ENCODE results near the gene KCNG4. TPM values are rescaled to one million over a fixed set of nuclear protein-coding genes. Genes with fewer than 3 reads are reported as not detected.

The KCNG4 gene
- total RNA-seq, 1 experiment from 2014 or later, result not detected

DNA sequence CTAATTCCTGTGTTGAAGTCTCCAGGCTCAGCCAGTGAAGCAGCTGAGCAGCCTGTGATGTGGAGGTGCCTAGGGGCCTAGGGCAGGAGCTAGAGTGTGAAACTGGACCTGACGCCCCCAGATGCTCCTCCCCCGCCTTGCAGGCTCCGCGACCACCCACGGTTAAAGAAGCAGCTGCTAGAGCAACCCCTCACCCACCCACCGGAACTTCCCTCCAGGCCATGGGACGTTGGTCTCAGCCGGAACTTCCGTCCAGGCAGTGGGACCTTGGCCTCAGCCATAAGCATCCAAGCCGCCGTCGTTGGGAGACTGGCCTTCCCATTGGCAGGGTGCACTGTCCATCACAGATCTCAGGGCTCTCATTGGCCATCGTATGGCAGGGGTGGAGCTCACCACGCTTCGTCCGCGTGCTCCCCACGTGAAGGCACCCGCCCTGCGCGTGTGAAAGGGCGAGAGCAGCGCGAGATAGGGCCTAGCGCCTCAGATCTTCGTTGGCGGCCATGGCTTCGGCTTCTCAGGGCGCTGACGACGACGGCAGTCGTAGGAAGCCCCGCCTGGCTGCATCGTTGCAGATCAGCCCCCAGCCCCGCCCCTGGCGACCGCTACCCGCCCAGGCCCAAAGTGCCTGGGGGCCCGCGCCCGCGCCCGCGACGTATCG is 49.0 kb downstream of the KCNG4 start, which contains the start of gene ADAD2:
Gene ADAD2 (plus strand): TSS at position 427 of the 658 bp plus-strand sequence. CDS start 74 bp downstream, at position 501.
- RAD21 ChIA-PET (ENCODE audit: low non-redundant PET in 1 of 2, low total read pairs in 2 of 2, uncharacterized antibody in 2 of 2, unreplicated experiment in 2 of 2), result no interaction called here
- H4K20me1 ChIP-seq (ENCODE audit: insufficient read depth), result no peaks in the 10 kb centered on the region
- peaks cover 3 to 7% of the 10 kb centered on the region in 2 experiments; a peak in 3 of 4 replicates for H3K4me1 ChIP-seq (ENCODE audit: control insufficient read depth in 1 of 2, insufficient read depth in 2 of 2, low read length in 2 of 2)
- intact Hi-C loops (cut with micrococcal nuclease), result no loop called here
- peaks cover 10% of the 10 kb centered on the region for H3K79me2 ChIP-seq (ENCODE audit: insufficient read depth, low read length)
- H3K27ac ChIP-seq (ENCODE audit: low read depth, low read length), result no peak within 1 kb of the TSS
- H3K9ac ChIP-seq (ENCODE audit: low read length), result no peak within 1 kb of the TSS
- DNase-seq (ENCODE audit: low read depth, low spot score), result peak; percentile 37
- H3K27me3 ChIP-seq (ENCODE audit: insufficient read depth, low read length), result no peaks in the 10 kb centered on the region
- no TSS peak for BruUV-seq (replicated peaks)
- H3K4me3 ChIP-seq (replicated peaks in 1 of 2; ENCODE audit: low read depth in 1 of 2, low read length in 2 of 2), result no peak within 1 kb of the TSS
- peak; percentile 47 for ATAC-seq
- POLR2A ChIA-PET, result no interaction called here
- CTCF ChIA-PET, result no interaction called here
- no peaks in the 10 kb centered on the region for H3K9me2 ChIP-seq (ENCODE audit: insufficient read depth)
- H2AFZ ChIP-seq (ENCODE audit: low read depth, low read length, poor library complexity, severe bottlenecking), result no peak within 1 kb of the TSS
- TF ChIP-seq EZH2phosphoT487 (IDR thresholded peaks at IDR 0.05; ENCODE audit: borderline replicate concordance), result no peak
- TF ChIP-seq, protein P1, sequence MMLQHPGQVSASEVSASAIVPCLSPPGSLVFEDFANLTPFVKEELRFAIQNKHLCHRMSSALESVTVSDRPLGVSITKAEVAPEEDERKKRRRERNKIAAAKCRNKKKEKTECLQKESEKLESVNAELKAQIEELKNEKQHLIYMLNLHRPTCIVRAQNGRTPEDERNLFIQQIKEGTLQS (IDR thresholded peaks at IDR 0.05), result no peak
- no peak for TF ChIP-seq EGR1 (IDR thresholded peaks at IDR 0.05; ENCODE audit: low read depth)
- TF ChIP-seq JUND (IDR thresholded peaks at IDR 0.05), result no peak
- no peak for TF ChIP-seq CEBPB (IDR thresholded peaks at IDR 0.05; ENCODE audit: low read depth)
- no peak for TF ChIP-seq ELF1 (IDR thresholded peaks at IDR 0.05; ENCODE audit: borderline replicate concordance, low read depth)
- no peak for TF ChIP-seq SRF (IDR thresholded peaks at IDR 0.05; ENCODE audit: low read depth)
- no peak for TF ChIP-seq ZFX (IDR thresholded peaks at IDR 0.05)
- TF ChIP-seq, protein P2, sequence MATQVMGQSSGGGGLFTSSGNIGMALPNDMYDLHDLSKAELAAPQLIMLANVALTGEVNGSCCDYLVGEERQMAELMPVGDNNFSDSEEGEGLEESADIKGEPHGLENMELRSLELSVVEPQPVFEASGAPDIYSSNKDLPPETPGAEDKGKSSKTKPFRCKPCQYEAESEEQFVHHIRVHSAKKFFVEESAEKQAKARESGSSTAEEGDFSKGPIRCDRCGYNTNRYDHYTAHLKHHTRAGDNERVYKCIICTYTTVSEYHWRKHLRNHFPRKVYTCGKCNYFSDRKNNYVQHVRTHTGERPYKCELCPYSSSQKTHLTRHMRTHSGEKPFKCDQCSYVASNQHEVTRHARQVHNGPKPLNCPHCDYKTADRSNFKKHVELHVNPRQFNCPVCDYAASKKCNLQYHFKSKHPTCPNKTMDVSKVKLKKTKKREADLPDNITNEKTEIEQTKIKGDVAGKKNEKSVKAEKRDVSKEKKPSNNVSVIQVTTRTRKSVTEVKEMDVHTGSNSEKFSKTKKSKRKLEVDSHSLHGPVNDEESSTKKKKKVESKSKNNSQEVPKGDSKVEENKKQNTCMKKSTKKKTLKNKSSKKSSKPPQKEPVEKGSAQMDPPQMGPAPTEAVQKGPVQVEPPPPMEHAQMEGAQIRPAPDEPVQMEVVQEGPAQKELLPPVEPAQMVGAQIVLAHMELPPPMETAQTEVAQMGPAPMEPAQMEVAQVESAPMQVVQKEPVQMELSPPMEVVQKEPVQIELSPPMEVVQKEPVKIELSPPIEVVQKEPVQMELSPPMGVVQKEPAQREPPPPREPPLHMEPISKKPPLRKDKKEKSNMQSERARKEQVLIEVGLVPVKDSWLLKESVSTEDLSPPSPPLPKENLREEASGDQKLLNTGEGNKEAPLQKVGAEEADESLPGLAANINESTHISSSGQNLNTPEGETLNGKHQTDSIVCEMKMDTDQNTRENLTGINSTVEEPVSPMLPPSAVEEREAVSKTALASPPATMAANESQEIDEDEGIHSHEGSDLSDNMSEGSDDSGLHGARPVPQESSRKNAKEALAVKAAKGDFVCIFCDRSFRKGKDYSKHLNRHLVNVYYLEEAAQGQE (IDR thresholded peaks at IDR 0.05; ENCODE audit: low read depth), result no peak
- TF ChIP-seq YY1 (IDR thresholded peaks at IDR 0.05; ENCODE audit: extremely low read depth, insufficient replicate concordance, low read depth, low read length), result no peak
- TF ChIP-seq, protein P3, sequence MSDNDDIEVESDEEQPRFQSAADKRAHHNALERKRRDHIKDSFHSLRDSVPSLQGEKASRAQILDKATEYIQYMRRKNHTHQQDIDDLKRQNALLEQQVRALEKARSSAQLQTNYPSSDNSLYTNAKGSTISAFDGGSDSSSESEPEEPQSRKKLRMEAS (IDR thresholded peaks at IDR 0.05), result no peak
- no peak for TF ChIP-seq TCF7L2 (IDR thresholded peaks at IDR 0.05; ENCODE audit: borderline replicate concordance, extremely low read depth, insufficient read depth, insufficient read length)
- TF ChIP-seq ZNF274 (IDR thresholded peaks at IDR 0.05; ENCODE audit: low read depth, low read length), result no peak
- no peak; the same call in 1 of the 2 replicates for TF ChIP-seq SP1 (IDR thresholded peaks at IDR 0.05; ENCODE audit: low read depth)
- H3K9me3 ChIP-seq (ENCODE audit: control insufficient read depth in 1 of 2, insufficient read depth in 1 of 2, low read depth in 1 of 2, low read length in 2 of 2), result no peaks in the 10 kb centered on the region
- no peaks in the 10 kb centered on the region for H3K36me3 ChIP-seq (ENCODE audit: control insufficient read depth in 1 of 2, insufficient read depth in 2 of 2, low read length in 2 of 2)
- H3K4me2 ChIP-seq (ENCODE audit: low read length), result no peak within 1 kb of the TSS

Data from HCT116 (cell line).